Fibroblast of pulmonary artery (primary cell): ENCODE results near the gene ATP5PD.
"Not testable (repeated sequence)": the region's sequence is repeated elsewhere in the genome, so short reads cannot be mapped to it uniquely, and the experiment has no call there.

Experiments used
- DNase-seq: peaks from one replicate; pipeline ENCODE4 v3.0.0-alpha.2; 2010; ENCODE audit warnings: low read depth
- H3K4me3 ChIP-seq: replicated peaks from 2 replicates; pipeline ENCODE4 v1.5.1; 2011; ENCODE audit warnings: low read depth, mild to moderate bottlenecking, control low read depth, low read length, moderate library complexity
- CTCF ChIP-seq: IDR thresholded peaks from 2 replicates; pipeline ENCODE4 v1.5.1; 2011; ENCODE audit warnings: mild to moderate bottlenecking, control low read depth, low read length, inconsistent platforms; ENCODE audit errors: missing control alignments

Gene ATP5PD

GRCh38 chr17:75012096-75012345, 34.7 kb downstream of the ATP5PD start:
- peak overlapping the region; percentile 66 for H3K4me3 ChIP-seq
- no peak for TF ChIP-seq CTCF
- DNase-seq: no peak

GRCh38 chr17:75011401-75012095, 35.2 kb downstream of the ATP5PD start:
- peak overlapping the region; percentile 66 for H3K4me3 ChIP-seq
- no peak for TF ChIP-seq CTCF
- DNase-seq: peak; percentile 80

GRCh38 chr17:75010683-75011400, 35.9 kb downstream of the ATP5PD start:
- DNase-seq: peak; percentile 42
- TF ChIP-seq CTCF: no peak
- H3K4me3 ChIP-seq: no peak overlapping the region

GRCh38 chr17:75009139-75009724, 37.5 kb downstream of the ATP5PD start:
- TF ChIP-seq CTCF: no peak
- no peak for DNase-seq
- H3K4me3 ChIP-seq: no peak overlapping the region

GRCh38 chr17:75008373-75008772, 38.4 kb downstream of the ATP5PD start:
- no peak for TF ChIP-seq CTCF
- no peak overlapping the region for H3K4me3 ChIP-seq
- DNase-seq: no peak

- TF ChIP-seq CTCF: no peak
- no peak for DNase-seq
- H3K4me3 ChIP-seq: no peak overlapping the region
Measured at GRCh38 chr17:75006653-75007052, 40.1 kb downstream of the ATP5PD start.

GRCh38 chr17:75006084-75006483, 40.7 kb downstream of the ATP5PD start:
- DNase-seq, H3K4me3 ChIP-seq: not testable (repeated sequence)
